ENCODE data around the gene STAT1.

The STAT1 gene

GRCh38 chr2:190978389-190979053 lies 35.5 kb downstream of the STAT1 start:
- TF ChIP-seq CTCF (conservative IDR thresholded peaks at IDR 0.05; ENCODE audit: low read depth, low read length): no peak
- H3K4me3 ChIP-seq (ENCODE audit: low read length): no peak overlapping the region
- no peak for DNase-seq (ENCODE audit: low read depth)

GRCh38 chr2:190977505-190977904 lies 36.5 kb downstream of the STAT1 start:
- no peak for DNase-seq (ENCODE audit: low read depth)
- TF ChIP-seq CTCF (conservative IDR thresholded peaks at IDR 0.05; ENCODE audit: low read depth, low read length): no peak

GRCh38 chr2:190976521-190976920 lies 37.5 kb downstream of the STAT1 start:
- no peak overlapping the region for H3K4me3 ChIP-seq (ENCODE audit: low read length)
- DNase-seq (ENCODE audit: low read depth): no peak
- TF ChIP-seq CTCF (conservative IDR thresholded peaks at IDR 0.05; ENCODE audit: low read depth, low read length): no peak

More at GRCh38 chr2:190977505-190977904, 36.5 kb downstream of the STAT1 start:
- H3K4me3 ChIP-seq (ENCODE audit: low read length): no peak overlapping the region

GRCh38 chr2:190974629-190975361 lies 39.2 kb downstream of the STAT1 start:
- DNase-seq (ENCODE audit: low read depth): no peak
- no peak overlapping the region for H3K4me3 ChIP-seq (ENCODE audit: low read length)
- no peak for TF ChIP-seq CTCF (conservative IDR thresholded peaks at IDR 0.05; ENCODE audit: low read depth, low read length)

- H3K4me3 ChIP-seq (ENCODE audit: low read length): no peak overlapping the region
- TF ChIP-seq CTCF (conservative IDR thresholded peaks at IDR 0.05; ENCODE audit: low read depth, low read length): no peak
- no peak for DNase-seq (ENCODE audit: low read depth)
These were observed 40.0 kb downstream of the STAT1 start for GRCh38 chr2:190973726-190974628.

- no peak overlapping the region for H3K4me3 ChIP-seq (ENCODE audit: low read length)
- no peak for TF ChIP-seq CTCF (conservative IDR thresholded peaks at IDR 0.05; ENCODE audit: low read depth, low read length)
- no peak for DNase-seq (ENCODE audit: low read depth)
These were observed 40.7 kb downstream of the STAT1 start for GRCh38 chr2:190973262-190973661.
